HG02884 (cell line): ENCODE data around the gene TRAPPC6A.

ENCODE experiments used
- ATAC-seq: cut with Tn5 transposase; IDR thresholded peaks from one replicate; pipeline ENCODE4 v1.9.1; 2021; ENCODE audit warnings: mild to moderate bottlenecking, moderate library complexity; ENCODE audit not compliant: unreplicated experiment

TRAPPC6A gene

DNA sequence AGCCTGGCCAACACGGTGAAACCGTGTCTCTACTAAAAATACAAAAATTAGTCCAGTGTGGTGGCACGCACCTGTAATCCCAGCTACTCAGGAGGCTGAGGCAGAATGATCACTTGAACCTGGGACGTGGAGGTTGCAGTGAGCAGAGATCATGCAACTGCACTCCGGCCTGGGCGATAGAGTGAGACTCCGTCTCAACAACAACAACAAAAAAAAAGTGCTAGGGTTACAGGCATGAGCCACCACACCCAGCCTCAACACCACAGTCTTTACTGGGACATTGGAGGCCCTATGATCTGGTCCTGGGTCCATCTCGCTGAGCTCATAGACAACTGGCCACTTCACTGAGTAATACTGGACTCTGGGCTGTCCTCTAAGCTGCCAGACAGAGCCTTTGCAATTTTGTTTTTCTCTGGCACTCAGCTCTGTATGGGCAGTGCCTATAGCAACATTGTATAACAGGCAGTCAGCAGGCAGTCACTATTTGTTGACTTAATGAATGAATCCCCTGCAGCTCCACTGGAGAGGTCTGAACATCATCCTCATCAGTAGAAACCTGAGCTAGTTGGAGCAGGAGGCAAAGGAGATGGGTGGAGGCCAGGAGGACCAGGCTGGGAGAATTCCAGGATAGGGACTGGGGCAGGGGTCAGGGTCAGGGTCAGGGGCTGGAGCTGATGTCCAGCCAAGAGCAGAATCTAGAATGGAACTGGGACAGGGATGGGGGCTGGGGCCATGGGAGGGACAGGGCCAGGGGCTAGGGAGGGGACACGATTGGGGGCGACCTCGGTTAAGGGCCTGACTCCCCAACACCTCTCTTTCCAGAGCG, 8.7 kb upstream of the TRAPPC6A start:
- ATAC-seq = no peak

DNA sequence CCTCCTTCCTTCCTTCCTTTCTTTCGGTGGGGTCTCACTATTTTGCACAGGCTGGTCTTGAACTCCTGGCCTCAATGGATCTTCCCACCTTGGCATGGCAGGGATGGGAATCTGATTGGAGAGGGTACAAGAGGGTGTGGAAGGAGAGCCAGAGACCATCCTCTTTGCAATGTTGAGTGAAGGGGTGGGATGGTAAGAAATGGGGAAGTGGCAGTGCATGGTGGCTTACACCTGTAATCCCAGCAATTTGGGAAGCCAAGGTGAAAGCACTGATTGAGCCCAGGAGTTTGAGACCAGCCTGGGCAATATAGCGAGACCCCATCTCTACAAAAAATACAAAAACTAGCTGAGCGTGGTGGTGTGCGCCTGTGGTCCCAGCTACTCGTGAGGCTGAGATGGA, 6.1 kb upstream of the TRAPPC6A start:
- no peak for ATAC-seq

DNA sequence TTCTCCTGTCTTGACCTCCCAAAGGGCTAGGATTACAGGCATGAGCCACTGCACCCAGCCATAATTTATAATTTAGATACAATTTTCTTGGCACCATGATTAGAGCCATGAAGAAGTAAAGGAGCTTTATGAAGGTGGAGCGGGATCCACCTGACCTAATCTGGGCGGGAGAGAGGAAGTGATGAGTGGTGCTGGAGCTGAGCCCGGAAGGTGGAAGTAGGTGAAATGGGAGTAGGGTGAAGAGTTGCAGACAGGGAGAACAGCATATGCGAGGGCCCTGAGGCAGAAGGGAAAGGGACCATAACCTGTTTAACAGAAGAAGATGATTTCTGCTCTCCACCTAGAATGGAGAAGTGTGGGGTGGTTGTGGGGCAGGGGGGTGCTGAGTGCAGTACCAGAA, 4.7 kb upstream of the TRAPPC6A start:
- no peak for ATAC-seq

DNA sequence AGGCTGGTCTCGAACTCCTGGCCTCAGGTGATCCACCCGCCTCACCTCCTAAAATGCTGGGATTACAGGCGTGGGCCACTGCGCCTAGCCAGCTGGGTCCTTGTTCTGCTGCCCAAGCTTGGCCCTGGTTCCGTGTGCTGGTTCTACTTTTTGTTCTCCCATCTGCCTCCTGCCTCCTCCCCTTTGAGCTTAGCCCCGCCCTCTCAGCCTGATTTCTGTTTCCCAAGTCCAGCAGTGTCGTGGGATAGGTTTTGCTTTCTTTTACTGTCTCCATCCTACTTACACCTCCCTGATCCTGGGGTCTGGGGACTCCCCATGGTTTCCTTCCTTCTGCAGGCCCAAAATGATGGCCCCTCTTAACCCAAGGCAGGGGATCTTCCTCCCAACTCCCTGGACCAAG, 2.9 kb upstream of the TRAPPC6A start:
- no peak for ATAC-seq

DNA sequence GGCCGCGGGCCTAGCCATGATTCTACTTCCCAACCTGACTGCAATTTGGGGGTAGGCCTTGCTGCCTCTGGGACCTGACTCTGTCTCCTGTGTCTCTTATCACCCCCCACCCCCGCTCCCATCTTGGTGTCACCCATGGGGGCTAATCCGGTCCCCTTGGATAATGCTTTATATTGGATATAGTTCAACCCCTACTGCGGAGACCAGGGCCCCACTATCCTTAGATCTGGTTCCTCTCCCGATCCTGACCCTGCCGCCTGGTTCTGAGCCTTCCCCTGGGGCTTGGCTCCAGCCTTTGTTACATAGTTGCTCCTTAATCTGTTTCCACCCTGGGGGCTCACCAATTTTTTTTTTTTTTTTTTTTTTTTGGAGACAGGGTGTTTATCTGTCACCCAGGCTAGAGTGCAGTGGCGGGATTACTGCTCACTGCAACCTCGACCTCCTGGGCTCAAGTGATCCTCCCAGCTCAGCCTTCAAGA, 1.9 kb upstream of the TRAPPC6A start:
- ATAC-seq = no peak

DNA sequence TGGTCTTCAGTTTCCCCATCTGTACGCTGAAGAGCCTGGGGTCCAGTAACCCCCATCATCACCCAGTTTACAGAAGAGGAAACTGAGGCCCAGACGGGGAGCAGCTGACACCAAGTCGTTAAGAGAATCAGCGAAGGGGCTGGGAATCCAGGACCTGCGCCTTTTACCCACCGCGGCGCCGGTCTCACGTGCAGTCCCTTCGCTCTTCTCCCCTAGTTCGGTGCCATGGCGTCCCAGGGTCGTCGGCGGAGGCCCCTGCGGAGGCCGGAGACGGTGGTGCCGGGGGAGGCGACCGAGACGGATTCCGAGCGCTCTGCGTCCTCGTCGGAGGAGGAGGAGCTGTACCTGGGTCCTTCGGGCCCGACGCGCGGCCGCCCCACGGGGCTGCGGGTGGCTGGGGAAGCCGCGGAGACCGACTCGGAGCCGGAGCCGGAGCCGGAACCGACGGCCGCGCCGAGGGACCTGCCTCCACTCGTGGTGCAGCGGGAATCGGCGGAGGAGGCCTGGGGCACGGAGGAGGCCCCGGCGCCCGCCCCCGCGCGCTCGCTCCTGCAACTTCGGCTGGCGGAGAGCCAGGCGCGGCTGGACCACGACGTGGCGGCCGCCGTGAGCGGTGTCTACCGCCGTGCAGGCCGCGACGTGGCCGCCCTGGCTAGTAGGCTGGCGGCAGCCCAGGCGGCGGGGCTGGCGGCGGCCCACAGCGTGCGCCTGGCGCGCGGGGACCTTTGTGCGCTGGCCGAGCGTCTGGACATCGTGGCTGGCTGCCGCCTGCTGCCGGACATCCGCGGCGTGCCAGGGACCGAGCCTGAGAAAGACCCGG, 1.2 kb upstream of the TRAPPC6A start:
- ATAC-seq = no peak

DNA sequence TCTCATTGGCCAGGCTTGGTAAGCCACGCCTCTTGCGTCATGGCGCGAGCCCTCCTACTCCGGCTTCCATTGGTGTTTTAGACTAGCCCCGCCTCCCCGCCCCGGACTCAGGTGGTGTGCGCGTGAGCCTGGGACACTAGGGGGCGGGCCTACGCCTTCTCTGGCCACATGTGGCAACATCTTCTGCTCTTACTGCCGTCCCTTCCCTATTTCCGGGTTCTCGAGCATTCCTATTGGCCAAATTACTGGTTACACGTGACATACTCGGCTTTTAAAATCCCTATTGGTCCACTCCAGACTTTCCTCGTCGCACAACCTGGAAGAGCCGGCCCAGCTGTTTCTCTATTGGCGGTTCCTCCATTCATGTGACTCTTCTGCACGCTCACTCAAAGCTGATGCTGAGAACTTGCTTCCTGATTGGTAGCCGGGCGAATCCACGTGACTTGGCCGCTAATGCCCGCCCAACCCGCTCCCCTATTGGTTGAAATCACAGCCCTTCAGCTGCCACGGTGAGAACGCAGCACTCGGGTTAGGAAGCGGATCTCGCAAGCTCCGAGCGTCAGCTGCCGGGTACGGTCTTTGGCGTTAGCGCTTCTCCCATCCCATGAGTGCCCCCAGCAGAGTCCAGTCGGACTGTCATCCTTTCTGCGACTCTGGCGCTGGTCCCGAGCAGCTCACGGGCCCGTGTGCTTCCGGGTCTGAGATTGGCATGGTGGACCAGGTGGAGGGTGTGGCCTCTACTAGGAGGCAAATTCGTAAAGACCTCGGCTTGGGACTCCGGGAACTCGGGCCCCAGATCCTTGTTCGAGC, 430 bp upstream of the TRAPPC6A start, which contains the start of gene BLOC1S3:
BLOC1S3 (plus strand) TSS at position 523 of the 810 bp plus-strand sequence. CDS start 513 bp downstream, outside the sequence.
- peak; percentile 76 for ATAC-seq

DNA sequence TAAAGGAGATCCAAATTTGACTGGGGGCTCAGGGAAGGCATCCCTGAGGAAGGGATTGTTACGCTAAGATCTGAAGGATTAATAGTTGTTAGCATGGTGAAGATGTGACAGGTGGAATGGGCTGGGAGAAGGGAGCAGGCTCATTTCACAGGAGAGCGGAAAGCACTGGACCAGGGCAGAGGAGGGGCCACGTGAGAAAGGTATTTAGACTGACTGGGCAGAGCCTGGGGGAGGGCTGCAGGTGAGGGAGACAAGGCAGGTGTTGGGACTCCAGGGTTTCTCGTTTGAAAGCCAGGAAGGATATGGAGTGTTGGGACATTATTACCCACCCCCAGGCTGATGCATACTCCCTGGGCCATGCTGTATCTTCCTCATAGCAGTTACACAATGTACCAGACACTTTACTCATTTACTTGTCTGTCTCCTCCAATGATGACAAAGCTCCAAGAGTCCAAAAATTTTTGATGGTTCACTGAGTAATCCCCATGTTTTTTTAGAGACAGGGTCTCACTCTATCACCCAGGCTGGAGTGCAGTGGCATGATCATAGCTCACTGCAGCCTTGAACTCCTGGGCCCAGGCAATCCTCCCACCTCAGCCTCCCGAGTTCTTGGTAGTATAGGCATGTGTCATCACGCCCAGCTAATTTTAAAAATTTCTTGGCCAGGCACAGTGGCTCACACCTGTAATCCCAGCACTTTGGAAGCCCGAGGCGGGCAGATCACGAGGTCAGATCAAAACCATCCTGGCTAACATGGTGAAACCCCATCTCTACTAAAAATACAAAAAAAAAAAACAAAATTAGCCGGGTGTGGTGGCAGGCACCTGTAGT, 2.3 kb downstream of the TRAPPC6A start:
- no peak for ATAC-seq

DNA sequence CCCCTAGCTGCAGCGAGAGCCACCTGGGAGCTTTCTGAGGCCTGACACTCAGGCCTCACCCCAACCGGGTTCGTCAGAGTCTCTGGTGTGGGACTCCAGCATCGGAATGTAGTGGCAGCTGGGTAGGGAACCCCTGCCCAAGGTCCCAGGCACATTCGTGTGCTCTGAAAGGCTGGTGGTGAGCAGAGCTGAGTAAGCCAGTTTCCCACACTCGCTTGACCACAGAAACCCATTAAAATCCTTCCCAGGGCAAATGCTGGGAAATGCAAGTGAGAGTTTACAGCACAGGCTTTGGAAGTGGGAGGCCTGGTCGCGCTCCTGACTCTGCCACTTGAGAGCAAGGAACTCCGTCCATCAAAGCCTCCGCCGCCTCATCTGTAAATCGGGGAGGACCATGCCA, 4.2 kb downstream of the TRAPPC6A start:
- no peak for ATAC-seq

DNA sequence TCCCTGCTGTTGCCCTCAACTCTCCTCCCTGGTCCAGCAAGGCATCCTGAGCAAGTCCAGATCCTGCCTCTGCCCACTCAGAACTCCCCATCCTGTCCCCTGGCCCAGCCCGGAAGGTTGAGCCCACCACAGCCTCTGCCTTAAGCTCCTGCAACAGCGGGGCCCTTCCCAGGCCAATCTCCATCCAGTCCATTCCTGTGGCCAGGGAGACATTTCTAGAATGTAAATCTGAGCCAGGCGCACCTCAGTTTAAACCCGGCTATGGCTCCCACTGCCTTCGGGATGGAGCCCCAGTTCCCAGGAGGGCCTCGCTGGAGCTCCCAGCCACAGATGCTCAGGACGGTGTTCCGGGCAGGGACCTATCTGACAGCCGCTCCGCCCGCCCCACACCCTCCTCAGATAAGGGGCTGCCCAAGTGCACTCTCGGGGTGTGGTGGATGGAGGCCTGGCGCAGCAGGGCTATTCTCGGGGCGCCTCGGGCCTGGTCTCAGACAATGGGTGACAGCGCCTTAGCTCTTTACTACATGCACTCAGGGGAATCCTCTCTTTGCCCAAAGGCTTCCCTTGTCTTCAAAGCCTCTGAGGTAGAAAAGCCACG, 5.3 kb downstream of the TRAPPC6A start:
- ATAC-seq = no peak

DNA sequence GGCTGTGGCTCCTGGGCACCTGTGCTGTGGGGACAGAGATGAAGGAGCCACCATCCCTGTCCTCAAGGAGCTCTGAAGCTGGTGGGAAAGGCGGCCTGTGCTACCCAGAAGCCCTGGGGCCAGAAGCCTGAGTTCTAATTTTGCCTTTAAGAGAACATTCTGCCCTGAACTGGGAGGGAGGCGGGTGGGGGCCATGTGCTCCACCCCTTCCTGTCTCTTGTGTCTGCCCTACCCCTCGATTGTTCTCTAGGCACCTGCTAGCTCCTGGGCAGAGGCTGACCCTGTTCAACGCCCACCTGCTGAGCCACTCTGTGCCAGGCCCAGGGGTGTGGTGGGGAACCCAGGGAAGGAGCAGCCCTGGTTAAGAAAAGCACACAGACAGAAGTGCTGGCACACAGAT, 5.9 kb downstream of the TRAPPC6A start:
- no peak for ATAC-seq

DNA sequence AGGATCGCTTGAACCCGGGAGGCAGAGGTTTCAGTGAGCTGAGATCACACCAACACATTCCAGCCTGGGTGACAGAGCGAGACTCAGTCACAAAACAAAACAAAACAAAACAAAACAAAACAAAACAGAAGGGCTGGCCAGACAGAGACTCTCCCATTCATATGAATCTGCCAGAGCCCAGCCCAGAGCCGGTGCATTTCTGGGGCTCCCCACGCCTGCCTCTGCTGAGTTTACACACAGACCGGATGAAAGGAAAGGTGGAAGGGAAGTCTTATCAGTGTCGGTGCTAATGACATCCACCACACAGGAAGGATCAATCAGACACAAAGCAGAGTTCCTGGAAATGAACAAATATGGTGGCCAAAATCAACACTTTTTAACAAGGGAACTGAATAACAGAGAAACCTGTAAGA, 6.8 kb downstream of the TRAPPC6A start:
- no peak for ATAC-seq

DNA sequence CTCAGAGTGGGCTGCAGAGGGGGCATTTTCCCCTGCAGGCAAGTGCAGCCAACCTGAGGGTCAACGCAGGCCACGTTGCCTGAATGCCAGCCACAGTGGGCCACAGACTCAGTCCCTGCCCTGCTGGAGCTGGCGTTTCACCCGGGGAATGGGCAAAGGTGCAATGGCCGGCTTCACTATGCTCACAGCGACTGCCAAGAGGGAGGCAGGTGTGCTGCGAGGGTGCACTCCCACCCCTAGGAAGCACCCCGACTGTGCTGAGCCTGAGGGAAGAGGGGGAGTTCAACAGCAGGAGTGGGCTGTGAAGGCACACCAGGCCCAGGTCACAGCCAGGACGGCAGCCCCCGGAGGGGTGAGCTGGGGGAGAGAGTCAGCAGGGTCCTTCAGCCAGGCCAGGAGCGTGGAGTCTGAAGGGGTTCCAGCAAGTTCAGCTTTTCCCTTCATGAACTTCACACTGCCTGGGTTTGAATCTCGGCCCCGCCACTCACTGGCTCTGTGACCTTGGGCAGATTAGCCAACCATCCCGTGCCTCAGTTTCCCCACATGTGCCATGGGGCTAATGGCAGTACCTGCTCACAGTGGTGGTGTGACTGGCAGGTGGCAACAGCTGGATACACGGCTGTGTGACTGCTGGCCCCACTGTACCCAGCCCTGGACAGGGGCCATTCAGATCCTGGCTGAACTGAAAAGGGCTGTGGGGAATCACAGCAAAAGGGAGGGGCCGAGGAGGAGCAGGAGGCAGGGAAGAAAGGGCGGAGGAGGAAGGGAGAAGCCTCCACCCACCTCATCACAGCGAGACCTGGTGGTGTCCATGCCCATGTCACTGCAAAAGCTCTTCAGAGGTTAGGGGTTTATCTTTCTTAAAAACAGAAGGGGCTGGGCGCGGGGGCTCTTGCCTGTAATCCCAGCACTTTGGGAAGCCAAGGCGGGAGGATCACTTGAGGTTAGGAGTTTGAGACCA, 7.6 kb downstream of the TRAPPC6A start:
- no peak for ATAC-seq

DNA sequence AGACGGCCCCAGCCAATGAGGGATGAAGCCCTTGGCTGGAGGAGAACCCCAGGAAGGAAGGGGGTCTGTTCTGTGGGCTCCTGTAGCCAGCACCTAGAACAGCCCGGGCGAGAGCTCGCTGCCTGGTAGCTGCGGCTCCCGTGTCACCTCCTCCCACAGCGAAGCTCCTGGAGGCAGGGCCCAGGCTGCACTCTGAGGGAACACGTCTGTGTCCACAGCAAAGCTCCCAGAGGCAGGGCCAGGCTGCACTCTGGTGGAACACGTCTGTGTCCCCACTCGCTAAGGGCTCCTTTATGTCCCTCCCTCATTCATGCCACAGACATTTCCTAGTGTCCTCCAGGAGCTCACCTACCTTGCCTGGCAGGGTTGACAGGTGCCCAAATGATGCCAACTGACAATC, 8.4 kb downstream of the TRAPPC6A start:
- ATAC-seq = no peak

DNA sequence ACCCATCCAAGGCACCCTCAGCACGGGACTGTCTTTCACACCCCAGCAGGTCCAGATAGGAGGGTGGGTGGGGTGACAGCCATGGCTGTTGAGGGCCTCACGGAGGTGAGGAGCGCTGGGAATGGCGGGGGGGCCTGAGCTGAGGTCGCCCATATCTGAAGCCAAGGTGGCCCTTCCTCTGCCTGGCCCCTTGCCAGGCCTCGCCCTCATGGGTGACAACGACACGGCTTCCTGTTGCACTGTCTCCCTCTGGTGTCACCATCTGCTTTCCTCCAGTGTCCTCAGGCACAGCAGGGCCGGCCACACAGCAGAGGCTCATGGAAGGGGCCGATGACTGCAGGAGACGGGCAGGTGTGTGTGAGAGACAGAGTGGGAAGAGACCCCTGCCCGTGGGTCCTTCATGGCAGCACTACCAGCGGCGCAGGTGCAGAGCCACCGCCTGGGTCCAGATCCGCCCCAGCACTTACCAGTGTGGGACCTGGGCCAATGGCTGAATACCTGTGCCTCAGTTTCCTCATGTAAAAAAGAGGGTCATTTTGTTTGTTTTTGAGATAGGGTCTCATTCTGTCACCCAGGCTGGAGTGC, 9.2 kb downstream of the TRAPPC6A start:
- no peak for ATAC-seq

DNA sequence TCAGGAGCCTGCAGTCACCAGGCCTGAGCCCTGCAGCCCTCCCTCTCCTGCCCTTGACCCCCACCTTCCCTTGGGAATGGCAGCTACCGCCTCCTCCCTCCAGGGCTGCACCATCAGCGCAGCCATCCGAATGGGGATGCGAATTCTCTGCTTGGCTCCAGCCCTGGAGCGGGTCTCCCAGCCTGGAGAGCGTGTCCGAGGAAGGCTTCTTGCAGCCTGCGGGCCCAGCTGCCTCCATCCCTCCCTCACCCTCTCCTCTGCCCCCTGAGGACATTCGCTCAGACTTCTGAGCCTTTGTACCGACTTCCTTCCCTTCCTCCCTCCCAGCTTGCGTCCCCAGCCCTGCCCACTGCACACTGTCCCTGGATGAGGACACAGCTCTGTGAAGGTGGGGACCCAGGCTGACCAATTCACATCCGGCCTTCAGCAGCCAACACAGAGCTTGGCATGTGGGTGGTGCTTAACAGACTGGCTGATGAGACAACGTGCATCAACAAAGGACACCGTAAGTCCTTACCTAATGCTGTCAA, 11.2 kb downstream of the TRAPPC6A start:
- ATAC-seq = no peak

DNA sequence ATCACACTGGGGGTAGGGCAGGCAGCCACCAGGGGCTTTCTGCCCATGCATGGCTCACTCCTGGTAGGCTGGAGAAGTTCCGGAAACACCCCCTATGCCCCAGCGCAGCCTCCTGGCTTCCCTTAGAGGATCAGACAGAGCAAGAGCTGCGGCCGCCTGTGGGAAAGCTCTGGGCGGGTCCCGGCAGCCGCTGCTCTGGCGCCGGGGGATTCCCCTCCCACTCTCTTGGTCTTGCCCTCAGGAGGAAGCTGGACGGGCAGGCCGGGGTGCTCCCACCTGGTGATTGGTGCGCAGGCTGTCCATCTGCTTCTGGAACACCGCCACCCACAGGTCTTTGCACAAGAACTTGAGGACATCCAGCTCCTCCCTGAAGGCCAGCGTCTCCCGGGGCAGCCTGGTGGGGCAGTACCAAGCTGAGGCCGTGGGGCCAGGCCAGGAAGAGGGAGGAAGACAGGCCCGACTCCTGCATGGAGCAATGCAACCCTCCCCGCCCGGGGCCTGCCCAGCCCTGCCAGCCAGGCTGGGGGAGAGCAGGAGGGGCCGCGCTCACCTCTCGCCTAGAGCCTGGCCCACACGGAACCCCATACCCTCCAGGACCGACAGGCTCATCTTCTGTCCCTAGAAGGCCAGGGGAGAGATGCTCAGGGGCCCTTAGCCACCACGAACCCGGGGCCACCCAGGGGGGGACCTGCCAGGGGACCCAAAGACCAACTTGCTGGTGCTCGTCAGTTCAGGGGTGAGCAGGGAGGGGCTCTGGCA, 13.3 kb downstream of the TRAPPC6A start:
- ATAC-seq = no peak
